Osteoblast (primary cell): ENCODE results near the gene CNBD2. TPM values are rescaled to one million over a fixed set of nuclear protein-coding genes. Genes with fewer than 3 reads are reported as not detected.
"Not testable (repeated sequence)": the region's sequence is repeated elsewhere in the genome, so short reads cannot be mapped to it uniquely, and the experiment has no call there.

Experiments used
- DNase-seq: peaks from one replicate; pipeline ENCODE4 v3.0.0; 2011; ENCODE audit warnings: low spot score, mixed read lengths; ENCODE audit not compliant: insufficient read length; ENCODE audit errors: missing footprints
- H2AFZ ChIP-seq: 2 replicates; pipeline ENCODE4 v1.6.0; 2011; ENCODE audit warnings: mild to moderate bottlenecking, low read length
- H3K27ac ChIP-seq: 2 replicates; pipeline ENCODE4 v1.5.1; 2011; ENCODE audit warnings: mild to moderate bottlenecking, low read depth, low read length, moderate library complexity
- H3K27me3 ChIP-seq: 2 replicates; pipeline ENCODE4 v1.6.0; 2012; ENCODE audit warnings: mild to moderate bottlenecking, control low read depth, inconsistent platforms, low read length, moderate library complexity; ENCODE audit not compliant: insufficient read depth
- H3K36me3 ChIP-seq: 2 replicates; pipeline ENCODE4 v1.5.1; 2011; ENCODE audit warnings: mild to moderate bottlenecking, low read length, control low read depth, moderate library complexity; ENCODE audit not compliant: insufficient read depth
- H3K4me1 ChIP-seq: 2 replicates; pipeline ENCODE4 v1.5.1; 2011; ENCODE audit warnings: mild to moderate bottlenecking, low read length, control low read depth, moderate library complexity; ENCODE audit not compliant: insufficient read depth
- H3K4me2 ChIP-seq: 2 replicates; pipeline ENCODE4 v1.6.0; 2011; ENCODE audit warnings: mild to moderate bottlenecking, low read length; ENCODE audit not compliant: insufficient read depth
- H3K4me3 ChIP-seq: fragments of 200-600 bp; sonication (generic); 3 replicates; pipeline ENCODE4 v1.5.1; 2012; ENCODE audit warnings: mild to moderate bottlenecking, low read length, inconsistent platforms; ENCODE audit not compliant: insufficient read depth
- H3K79me2 ChIP-seq: 2 replicates; pipeline ENCODE4 v1.6.0; 2012; ENCODE audit warnings: mild to moderate bottlenecking, low read length, control low read depth, inconsistent platforms; ENCODE audit not compliant: insufficient read depth
- H3K9me3 ChIP-seq: 2 replicates; pipeline ENCODE4 v1.5.1; 2011; ENCODE audit warnings: low read depth, low read length, control low read depth
- H4K20me1 ChIP-seq: 2 replicates; pipeline ENCODE4 v1.6.0; 2012; ENCODE audit warnings: mild to moderate bottlenecking, low read length, control low read depth; ENCODE audit not compliant: insufficient read depth
- total RNA-seq: library from RNA; depleted of rRNA; stranded (reverse); fragments of >200 nt; gene quantifications from 2 replicates; pipeline ENCODE4 v1.2.3, GENCODE V29; 2012
- TF ChIP-seq, protein P1 (sequence below): IDR thresholded peaks from 2 replicates; pipeline ENCODE4 v1.5.1; 2011; ENCODE audit warnings: mild to moderate bottlenecking, low read depth, low read length, moderate library complexity; ENCODE audit errors: extremely low read depth

Gene CNBD2
- total RNA-seq, 1 donor: 0.72 TPM

- no peaks in the 10 kb centered on the region for H3K79me2 ChIP-seq
- TF ChIP-seq, protein P1, sequence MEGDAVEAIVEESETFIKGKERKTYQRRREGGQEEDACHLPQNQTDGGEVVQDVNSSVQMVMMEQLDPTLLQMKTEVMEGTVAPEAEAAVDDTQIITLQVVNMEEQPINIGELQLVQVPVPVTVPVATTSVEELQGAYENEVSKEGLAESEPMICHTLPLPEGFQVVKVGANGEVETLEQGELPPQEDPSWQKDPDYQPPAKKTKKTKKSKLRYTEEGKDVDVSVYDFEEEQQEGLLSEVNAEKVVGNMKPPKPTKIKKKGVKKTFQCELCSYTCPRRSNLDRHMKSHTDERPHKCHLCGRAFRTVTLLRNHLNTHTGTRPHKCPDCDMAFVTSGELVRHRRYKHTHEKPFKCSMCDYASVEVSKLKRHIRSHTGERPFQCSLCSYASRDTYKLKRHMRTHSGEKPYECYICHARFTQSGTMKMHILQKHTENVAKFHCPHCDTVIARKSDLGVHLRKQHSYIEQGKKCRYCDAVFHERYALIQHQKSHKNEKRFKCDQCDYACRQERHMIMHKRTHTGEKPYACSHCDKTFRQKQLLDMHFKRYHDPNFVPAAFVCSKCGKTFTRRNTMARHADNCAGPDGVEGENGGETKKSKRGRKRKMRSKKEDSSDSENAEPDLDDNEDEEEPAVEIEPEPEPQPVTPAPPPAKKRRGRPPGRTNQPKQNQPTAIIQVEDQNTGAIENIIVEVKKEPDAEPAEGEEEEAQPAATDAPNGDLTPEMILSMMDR: no peak
These were observed 102.1 kb downstream of the CNBD2 start for GRCh38 chr20:36070451-36070850.

GRCh38 chr20:36071848-36072247, 103.5 kb downstream of the CNBD2 start:
- Histone ChIP-seq H3K27ac (no peak overlapping the region), H3K79me2 (no peaks in the 10 kb centered on the region), H3K27me3 (no peaks in the 10 kb centered on the region), H3K4me3 (no peak overlapping the region), H3K36me3 (no peaks in the 10 kb centered on the region), H2AFZ (no peak overlapping the region), H4K20me1 (no peaks in the 10 kb centered on the region), H3K4me2 (no peak overlapping the region), H3K4me1 (no peaks in the 10 kb centered on the region), H3K9me3 (no peaks in the 10 kb centered on the region)
- TF ChIP-seq, protein P1: no peak
- no peak for DNase-seq

More at GRCh38 chr20:36070451-36070850, 102.1 kb downstream of the CNBD2 start:
- Histone ChIP-seq H2AFZ (no peak overlapping the region), H4K20me1 (no peaks in the 10 kb centered on the region), H3K4me3 (no peak overlapping the region), H3K27ac (no peak overlapping the region), H3K36me3 (no peaks in the 10 kb centered on the region), H3K9me3 (no peaks in the 10 kb centered on the region), H3K4me2 (no peak overlapping the region), H3K4me1 (peaks cover 1% of the 10 kb centered on the region), H3K27me3 (no peaks in the 10 kb centered on the region)
- DNase-seq: no peak

DNA sequence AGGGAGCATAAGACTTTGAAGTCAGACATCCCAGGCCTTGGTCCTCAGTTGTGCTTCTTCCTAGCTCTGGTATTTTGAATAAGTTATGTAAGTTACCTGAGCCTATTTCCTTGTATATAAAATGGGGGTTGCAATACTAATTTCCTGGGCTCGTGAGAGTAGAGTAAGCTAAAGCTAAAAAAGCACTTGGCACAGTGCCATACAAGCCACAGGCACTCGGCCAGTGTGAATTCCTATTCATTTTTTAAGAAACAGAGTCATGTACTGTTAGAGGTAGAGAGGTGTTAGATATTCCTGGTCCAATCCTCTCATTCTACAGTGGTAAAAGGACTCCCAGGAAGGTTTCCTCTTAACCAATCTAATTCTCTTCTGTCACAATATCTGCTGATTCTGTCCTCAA, 106.6 kb downstream of the CNBD2 start:
- no peaks in the 10 kb centered on the region for H4K20me1 ChIP-seq
- DNase-seq: no peak
- H2AFZ ChIP-seq: no peak overlapping the region
- H3K79me2 ChIP-seq: no peaks in the 10 kb centered on the region
- H3K4me1 ChIP-seq: peaks cover 1% of the 10 kb centered on the region
- no peaks in the 10 kb centered on the region for H3K27me3 ChIP-seq
- H3K36me3 ChIP-seq: no peaks in the 10 kb centered on the region
- TF ChIP-seq, protein P1: no peak
- H3K9me3 ChIP-seq: no peaks in the 10 kb centered on the region
- no peak overlapping the region for H3K4me2 ChIP-seq
- no peak overlapping the region for H3K27ac ChIP-seq
- no peak overlapping the region for H3K4me3 ChIP-seq

DNA sequence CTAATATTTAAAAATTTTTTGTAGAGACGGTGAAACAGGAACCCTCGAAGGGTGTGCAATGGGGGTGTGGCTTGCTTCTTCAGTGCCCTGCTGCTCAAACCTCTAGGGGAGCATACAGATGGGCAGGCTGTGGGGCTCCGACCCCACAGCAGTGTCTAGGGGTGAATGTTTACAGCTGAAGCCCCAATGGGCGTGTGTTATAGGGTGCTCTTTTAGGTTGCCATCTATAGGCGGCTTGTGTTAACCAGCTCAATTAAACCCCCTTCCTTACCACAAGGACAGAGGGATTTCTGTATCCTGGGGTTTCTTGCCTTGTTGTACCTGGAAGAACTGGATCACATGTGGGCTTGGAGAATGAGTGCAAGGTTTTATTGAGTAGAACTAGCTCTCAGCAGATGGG, 109.4 kb downstream of the CNBD2 start:
- not testable (repeated sequence) for DNase-seq, H3K9me3 ChIP-seq, H3K79me2 ChIP-seq, H4K20me1 ChIP-seq, H3K4me2 ChIP-seq, H3K4me1 ChIP-seq, H2AFZ ChIP-seq, H3K27ac ChIP-seq, H3K36me3 ChIP-seq, H3K4me3 ChIP-seq, H3K27me3 ChIP-seq
